Mesenchymal stem cell (in vitro differentiated cells and primary cell): ENCODE measurements around the gene BCL2L15.

Experiments
- DNase-seq: peaks from one replicate; pipeline ENCODE4 v3.0.0-alpha.2; 2013
- H2AFZ ChIP-seq: one replicate; pipeline ENCODE4 v1.6.1; 2013; ENCODE audit warnings: low read depth, mild to moderate bottlenecking, control low read depth, inconsistent platforms, low read length, moderate library complexity
- H2AK5ac ChIP-seq: 2 replicates; pipeline ENCODE4 v1.6.1; 2013; ENCODE audit warnings: low read length, moderate library complexity, mild to moderate bottlenecking, inconsistent platforms; ENCODE audit not compliant: severe bottlenecking
- H2BK120ac ChIP-seq: one replicate; pipeline ENCODE4 v1.6.1; 2013; ENCODE audit warnings: low read depth, mild to moderate bottlenecking, inconsistent platforms, low read length, moderate library complexity
- H2BK12ac ChIP-seq, 2 experiments: one replicate each; pipeline ENCODE4 v1.6.1; 2013; ENCODE audit warnings: inconsistent platforms in 2 of 2, low read length in 2 of 2, mild to moderate bottlenecking in 2 of 2, moderate library complexity in 2 of 2, control low read depth in 1 of 2
- H2BK15ac ChIP-seq: one replicate; pipeline ENCODE4 v1.6.1; 2013; ENCODE audit warnings: mild to moderate bottlenecking, low read depth, inconsistent platforms; ENCODE audit not compliant: poor library complexity, severe bottlenecking
- H2BK5ac ChIP-seq: 2 replicates; pipeline ENCODE4 v1.6.1; 2013; ENCODE audit warnings: low read depth, mild to moderate bottlenecking, low read length, control low read depth, inconsistent platforms; ENCODE audit not compliant: poor library complexity, severe bottlenecking
- H3K14ac ChIP-seq, 2 experiments: one replicate each; pipeline ENCODE4 v1.6.1; 2013; ENCODE audit warnings: inconsistent platforms in 2 of 2, low read length in 2 of 2, control low read depth in 1 of 2, mild to moderate bottlenecking in 1 of 2, moderate library complexity in 1 of 2
- H3K18ac ChIP-seq, 2 experiments: one replicate each; pipeline ENCODE4 v1.6.1; 2013; ENCODE audit warnings: inconsistent platforms in 2 of 2, low read length in 2 of 2, control low read depth in 1 of 2, low read depth in 1 of 2, mild to moderate bottlenecking in 1 of 2
- H3K23ac ChIP-seq, 2 experiments: one replicate each; pipeline ENCODE4 v1.6.1; 2013; ENCODE audit warnings: inconsistent platforms in 2 of 2, low read length in 2 of 2, mild to moderate bottlenecking in 2 of 2, moderate library complexity in 2 of 2, control low read depth in 1 of 2
- H3K27ac ChIP-seq: 2 replicates; pipeline ENCODE4 v1.5.1; 2013; ENCODE audit warnings: mild to moderate bottlenecking, moderate library complexity, low read length, control low read depth, inconsistent platforms; ENCODE audit not compliant: poor library complexity, severe bottlenecking
- H3K27me3 ChIP-seq, 2 experiments: 2 replicates each; pipeline versions ENCODE4 v1.6.1 to v1.7.0; 2013; ENCODE audit warnings: low read length in 2 of 2, mild to moderate bottlenecking in 2 of 2, moderate library complexity in 2 of 2, control low read depth in 1 of 2, inconsistent platforms in 1 of 2; ENCODE audit not compliant: control insufficient read depth in 1 of 2, insufficient read depth in 1 of 2
- H3K36me3 ChIP-seq, 2 experiments: 2 replicates each; pipeline versions ENCODE4 v1.6.1 to v1.7.0; 2013; ENCODE audit warnings: low read length in 2 of 2, control low read depth in 1 of 2, inconsistent platforms in 1 of 2, low read depth in 1 of 2, mild to moderate bottlenecking in 1 of 2; ENCODE audit not compliant: insufficient read depth in 2 of 2, control insufficient read depth in 1 of 2
- H3K4ac ChIP-seq, 2 experiments: one replicate each; pipeline ENCODE4 v1.6.1; 2013; ENCODE audit warnings: inconsistent platforms in 2 of 2, low read length in 2 of 2, mild to moderate bottlenecking in 2 of 2, moderate library complexity in 2 of 2, control low read depth in 1 of 2, low read depth in 1 of 2
- H3K4me1 ChIP-seq: 2 replicates; pipeline ENCODE4 v1.6.1; 2013; ENCODE audit warnings: low read depth, low read length, control low read depth; ENCODE audit not compliant: control insufficient read depth, insufficient read depth
- H3K4me2 ChIP-seq: 2 replicates; pipeline ENCODE4 v1.6.1; 2013; ENCODE audit warnings: low read length, mild to moderate bottlenecking, inconsistent platforms; ENCODE audit not compliant: poor library complexity, severe bottlenecking
- H3K4me3 ChIP-seq, 2 experiments: 2 replicates each; pipeline versions ENCODE4 v1.5.1 to v1.7.0; 2013; ENCODE audit warnings: low read length in 2 of 2, mild to moderate bottlenecking in 2 of 2, control low read depth in 1 of 2, low read depth in 1 of 2; ENCODE audit not compliant: insufficient read depth in 1 of 2
- H3K79me1 ChIP-seq: replicated peaks from 2 replicates; pipeline ENCODE4 v1.6.1; 2013; ENCODE audit warnings: mild to moderate bottlenecking, control low read depth, low read length, inconsistent platforms; ENCODE audit not compliant: poor library complexity, severe bottlenecking
- H3K9ac ChIP-seq: 2 replicates; pipeline ENCODE4 v1.7.0; 2013; ENCODE audit warnings: mild to moderate bottlenecking, low read length, moderate library complexity
- H3K9me3 ChIP-seq: 2 replicates; pipeline ENCODE4 v1.7.0; 2013; ENCODE audit warnings: mild to moderate bottlenecking, low read length; ENCODE audit not compliant: control insufficient read depth
- H4K8ac ChIP-seq: one replicate; pipeline ENCODE4 v1.6.1; 2013; ENCODE audit warnings: inconsistent platforms, mild to moderate bottlenecking, low read length, moderate library complexity
- H4K91ac ChIP-seq: one replicate; pipeline ENCODE4 v1.6.1; 2013; ENCODE audit warnings: mild to moderate bottlenecking, low read length, inconsistent platforms
- WGBS: methylation state at CpG from one replicate; pipeline ENCODE4 v1.1.7; 2013; ENCODE audit warnings: mixed read lengths; 5-methylcytosine and 5-hydroxymethylcytosine counted together

BCL2L15 gene

GRCh38 chr1:113857776-113858175 lies 29.6 kb downstream of the BCL2L15 start:
- no peak overlapping the region for H3K4me3 ChIP-seq
- H3K9ac ChIP-seq = no peak overlapping the region
- H3K4me2 ChIP-seq = no peak overlapping the region
- WGBS = 86% methylated on average over 2 of the region's 3 CpGs
- H4K91ac ChIP-seq = no peak overlapping the region
- H3K4me1 ChIP-seq = peaks cover 2% of the 10 kb centered on the region
- H3K9me3 ChIP-seq = no peaks in the 10 kb centered on the region
- no peak overlapping the region for H2BK15ac ChIP-seq
- H3K4ac ChIP-seq = no peak overlapping the region
- H2AK5ac ChIP-seq = no peak overlapping the region
- no peak overlapping the region for H2BK12ac ChIP-seq
- no peak overlapping the region for H2AFZ ChIP-seq
- no peak overlapping the region for H3K27ac ChIP-seq
- no peak overlapping the region for H3K14ac ChIP-seq
- no peak overlapping the region for H2BK120ac ChIP-seq
- no peaks in the 10 kb centered on the region for H3K36me3 ChIP-seq
- no peak overlapping the region for H3K23ac ChIP-seq
- DNase-seq = no peak
- H3K18ac ChIP-seq = no peak overlapping the region
- no peaks in the 10 kb centered on the region for H3K27me3 ChIP-seq
- H4K8ac ChIP-seq = no peak overlapping the region
- H3K79me1 ChIP-seq = no peaks in the 10 kb centered on the region
- H2BK5ac ChIP-seq = no peak overlapping the region

DNA sequence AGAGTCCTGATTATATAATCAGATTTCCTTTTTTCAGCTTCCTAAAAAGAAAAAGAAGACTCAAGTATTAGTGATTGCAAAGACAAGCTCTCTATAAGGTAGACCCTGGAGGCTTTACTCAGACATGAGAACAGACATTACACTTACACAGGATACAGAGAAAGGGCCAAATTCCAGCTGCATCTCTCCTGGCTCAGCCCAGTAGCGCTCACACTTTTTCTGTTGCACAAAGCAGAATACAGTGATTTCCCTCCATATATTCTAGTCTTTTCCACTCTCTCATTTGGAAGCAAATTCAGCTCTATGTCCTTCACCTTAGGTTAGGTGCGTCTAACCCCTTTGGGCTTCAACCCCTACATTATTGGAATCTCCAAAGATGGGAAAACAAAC lies 31.0 kb downstream of the BCL2L15 start:
- no peak overlapping the region for H2BK15ac ChIP-seq
- no peak overlapping the region for H3K18ac ChIP-seq
- H3K4me3 ChIP-seq = no peak overlapping the region
- peaks cover 2% of the 10 kb centered on the region for H3K4me1 ChIP-seq
- no peak overlapping the region for H3K4ac ChIP-seq
- no peak overlapping the region for H2AFZ ChIP-seq
- H3K27me3 ChIP-seq = no peaks in the 10 kb centered on the region
- no peak overlapping the region for H3K4me2 ChIP-seq
- no peak overlapping the region for H4K8ac ChIP-seq
- no peak overlapping the region for H3K14ac ChIP-seq
- H3K27ac ChIP-seq = no peak overlapping the region
- no peak overlapping the region for H4K91ac ChIP-seq
- no peak overlapping the region for H3K9ac ChIP-seq
- H2BK120ac ChIP-seq = no peak overlapping the region
- no peak overlapping the region for H2BK5ac ChIP-seq
- no peaks in the 10 kb centered on the region for H3K9me3 ChIP-seq
- WGBS = 98% methylated on average over 2 of the region's 2 CpGs
- no peak overlapping the region for H3K23ac ChIP-seq
- DNase-seq = no peak
- no peaks in the 10 kb centered on the region for H3K79me1 ChIP-seq
- no peak overlapping the region for H2BK12ac ChIP-seq
- H3K36me3 ChIP-seq = no peaks in the 10 kb centered on the region
- H2AK5ac ChIP-seq = no peak overlapping the region

DNA sequence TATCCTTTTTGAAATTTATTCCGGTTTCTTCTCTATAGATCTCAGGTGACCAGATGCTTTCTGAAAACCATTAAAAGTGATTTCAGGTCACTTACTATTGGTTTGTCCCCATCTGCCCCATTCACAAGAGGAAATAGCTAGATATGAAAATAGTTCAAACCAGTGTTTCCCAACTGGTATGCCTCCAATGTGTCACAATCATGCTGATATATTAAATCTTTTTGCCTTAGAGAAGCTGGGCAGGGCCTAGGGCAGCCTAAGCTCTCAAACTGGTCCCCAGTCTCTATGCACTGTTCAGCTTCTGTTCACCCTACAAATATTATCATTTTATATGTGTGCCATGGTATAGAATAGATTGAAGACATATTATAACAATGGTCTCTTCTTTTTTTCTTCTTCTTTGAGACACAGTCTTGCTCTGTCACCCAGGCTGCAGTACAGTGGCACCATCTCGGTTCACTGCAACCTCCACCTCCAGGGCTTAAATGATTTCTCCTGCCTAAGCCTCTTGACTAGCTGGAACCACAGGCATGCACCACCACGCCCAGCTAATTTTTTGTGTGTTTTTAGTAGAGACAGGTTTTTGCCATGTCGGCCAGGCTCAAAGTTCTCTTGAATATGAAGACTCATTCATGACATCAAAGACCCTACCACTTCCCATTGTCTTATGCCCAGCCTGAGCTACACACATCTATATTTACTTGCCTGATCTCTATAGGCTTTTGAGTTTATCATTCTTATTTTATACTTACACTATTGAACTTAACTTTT lies 31.6 kb downstream of the BCL2L15 start:
- no peak overlapping the region for H3K4ac ChIP-seq
- H2AK5ac ChIP-seq = no peak overlapping the region
- no peaks in the 10 kb centered on the region for H3K79me1 ChIP-seq
- no peak overlapping the region for H4K91ac ChIP-seq
- H2AFZ ChIP-seq = no peak overlapping the region
- H2BK15ac ChIP-seq = no peak overlapping the region
- no peak overlapping the region for H2BK12ac ChIP-seq
- peaks cover 2% of the 10 kb centered on the region for H3K4me1 ChIP-seq
- H3K4me3 ChIP-seq = no peak overlapping the region
- no peak for DNase-seq
- no peak overlapping the region for H3K23ac ChIP-seq
- H3K14ac ChIP-seq = no peak overlapping the region
- H3K36me3 ChIP-seq = no peaks in the 10 kb centered on the region
- no peak overlapping the region for H3K18ac ChIP-seq
- H3K4me2 ChIP-seq = no peak overlapping the region
- WGBS = 95% methylated on average over 4 of the region's 4 CpGs
- no peaks in the 10 kb centered on the region for H3K9me3 ChIP-seq
- H2BK120ac ChIP-seq = no peak overlapping the region
- H3K9ac ChIP-seq = no peak overlapping the region
- H4K8ac ChIP-seq = no peak overlapping the region
- no peaks in the 10 kb centered on the region for H3K27me3 ChIP-seq
- no peak overlapping the region for H3K27ac ChIP-seq
- H2BK5ac ChIP-seq = no peak overlapping the region

- no peak overlapping the region for H4K91ac ChIP-seq
- no CpG with 5 or more reads among the region's 1 CpG for WGBS
- H3K14ac ChIP-seq = no peak overlapping the region
Measured at GRCh38 chr1:113854234-113854633, 33.1 kb downstream of the BCL2L15 start.

More at GRCh38 chr1:113854234-113854633, 33.1 kb downstream of the BCL2L15 start:
- H3K4ac ChIP-seq = no peak overlapping the region
- H3K23ac ChIP-seq = no peak overlapping the region
- no peak overlapping the region for H3K9ac ChIP-seq
- H3K9me3 ChIP-seq = no peaks in the 10 kb centered on the region
- no peak overlapping the region for H2BK15ac ChIP-seq
- H2AK5ac ChIP-seq = no peak overlapping the region
- no peaks in the 10 kb centered on the region for H3K36me3 ChIP-seq
- H2BK5ac ChIP-seq = no peak overlapping the region
- no peaks in the 10 kb centered on the region for H3K79me1 ChIP-seq
- H3K4me1 ChIP-seq = no peaks in the 10 kb centered on the region
- H3K4me2 ChIP-seq = no peak overlapping the region
- H3K27ac ChIP-seq = no peak overlapping the region
- no peak overlapping the region for H2BK12ac ChIP-seq
- H3K27me3 ChIP-seq = no peaks in the 10 kb centered on the region
- H4K8ac ChIP-seq = no peak overlapping the region
- no peak overlapping the region for H3K18ac ChIP-seq
- H2AFZ ChIP-seq = no peak overlapping the region
- DNase-seq = no peak
- H2BK120ac ChIP-seq = no peak overlapping the region
- H3K4me3 ChIP-seq = no peak overlapping the region
